Measurements from ENCODE around the gene TMEM18.

TMEM18 gene

DNA sequence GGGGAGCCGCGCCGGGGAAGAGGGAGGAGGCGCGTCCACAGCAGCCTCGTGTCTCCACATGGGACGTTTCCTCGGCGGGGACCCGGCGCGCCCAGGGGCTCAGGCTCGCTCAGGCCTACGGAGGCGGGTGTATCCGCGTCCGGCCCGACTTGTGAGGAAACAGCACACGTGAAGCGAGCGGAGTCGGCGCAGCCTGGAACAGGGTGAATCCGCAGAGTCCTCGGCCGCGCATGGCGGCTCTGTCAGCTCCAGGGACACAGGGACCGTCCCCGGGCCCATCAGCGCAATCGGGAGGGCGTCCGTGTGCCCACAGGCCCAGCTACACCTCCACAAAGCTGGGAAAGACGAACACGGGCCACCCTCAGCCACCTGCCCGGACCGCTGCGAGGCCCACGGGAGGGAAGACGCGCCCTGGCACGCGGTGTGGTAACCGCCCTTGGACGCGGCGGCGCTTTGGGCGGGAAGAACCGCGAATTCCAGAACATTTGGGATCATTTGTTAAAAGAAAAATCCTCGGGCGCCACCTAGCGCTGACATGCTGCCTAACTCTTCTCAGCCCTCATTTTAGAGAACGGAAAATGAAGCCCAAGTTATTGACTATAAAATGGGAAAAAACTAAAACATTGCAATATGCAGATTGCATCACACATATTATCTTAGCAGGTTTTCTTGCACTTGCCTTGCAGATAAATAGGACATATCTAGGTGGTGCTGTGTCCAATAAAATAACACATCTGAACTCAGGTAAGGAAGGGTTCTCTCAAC is 40.4 kb downstream of the TMEM18 start:
- DNase-seq (ENCODE audit: extremely low read depth in 1 of 2, low read depth in 1 of 2), result peak in 1 of 2 donors; percentile 43

DNA sequence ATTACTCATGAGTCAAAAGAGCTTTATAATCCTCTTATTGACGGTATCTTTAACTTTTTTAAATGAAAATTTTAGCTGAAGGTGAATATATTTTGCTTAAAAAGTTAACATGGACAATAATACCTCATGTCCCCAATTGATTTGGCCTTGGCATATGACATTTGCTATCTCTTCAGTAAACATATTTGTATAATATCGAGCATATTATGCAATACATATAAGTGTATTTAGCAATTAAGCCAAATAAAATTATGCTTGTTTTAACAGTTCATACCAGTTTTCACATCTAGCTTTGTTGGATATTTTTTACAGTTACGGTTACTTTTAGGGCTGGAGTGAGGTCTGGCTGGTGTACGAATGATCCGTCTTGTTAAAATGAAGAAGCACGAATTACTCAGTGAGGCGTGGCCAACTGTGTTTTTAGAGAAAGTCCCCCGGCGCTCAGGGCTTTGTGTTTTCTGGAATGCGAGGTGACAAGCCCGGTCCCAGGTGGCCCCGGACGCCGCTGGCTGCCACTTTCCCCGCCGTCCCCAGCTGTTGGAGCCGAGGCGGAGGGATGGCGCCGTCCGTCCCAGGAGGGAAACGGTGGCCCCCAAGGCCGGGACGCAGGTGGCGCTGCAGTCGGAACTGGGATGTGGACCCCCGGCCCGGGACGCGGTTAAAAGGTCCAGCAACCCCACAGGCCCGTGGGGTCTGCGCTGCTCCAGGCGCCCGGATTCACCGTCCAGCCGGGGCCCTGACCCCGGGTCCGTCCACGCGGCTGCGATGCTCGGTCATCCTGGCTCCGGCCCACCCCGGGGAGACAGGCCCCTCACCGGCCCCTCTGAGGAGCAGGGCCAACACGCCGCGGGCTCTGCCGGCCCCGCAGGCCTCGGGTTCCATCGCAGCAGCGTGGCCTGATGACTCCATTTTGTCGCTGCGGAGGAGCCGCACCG is 41.3 kb downstream of the TMEM18 start:
- no peak for DNase-seq (ENCODE audit: extremely low read depth in 1 of 2, low read depth in 1 of 2)

DNA sequence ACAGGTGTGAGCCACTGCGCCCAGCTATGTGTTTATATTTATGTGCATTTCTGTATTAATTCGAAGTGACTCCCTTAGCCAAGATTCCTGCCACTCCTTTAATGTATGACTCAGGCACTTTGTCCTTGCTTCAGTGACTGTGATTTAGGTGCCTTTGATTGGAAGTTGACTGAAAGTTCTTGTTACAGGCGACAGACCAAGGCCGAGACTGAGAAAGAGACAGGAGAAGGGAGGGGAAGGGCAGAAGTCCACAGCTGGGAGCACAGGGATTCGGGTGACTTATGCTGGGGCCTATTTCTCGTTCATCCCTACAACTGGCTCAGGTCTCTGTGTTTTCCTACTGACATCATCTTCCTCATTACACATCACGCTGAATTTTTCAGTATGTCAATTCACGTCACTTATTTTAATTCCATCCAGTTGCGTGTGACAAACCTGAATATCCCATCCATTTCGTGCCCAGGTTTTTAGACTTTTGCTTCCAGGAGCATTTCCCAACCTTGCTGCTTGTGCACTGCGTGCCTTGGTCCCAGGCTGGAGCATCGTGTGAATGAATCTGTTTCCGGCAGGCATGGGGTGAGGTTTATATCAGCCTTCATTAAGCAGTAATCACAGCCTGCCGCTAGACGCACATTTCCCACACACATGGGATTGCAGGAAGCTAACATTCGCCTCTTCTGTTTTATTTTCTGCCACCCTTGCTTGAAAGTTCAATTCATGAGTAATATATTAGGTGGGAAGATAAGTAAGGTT is 42.4 kb downstream of the TMEM18 start:
- DNase-seq (ENCODE audit: extremely low read depth in 1 of 2, low read depth in 1 of 2), result no peak

DNA sequence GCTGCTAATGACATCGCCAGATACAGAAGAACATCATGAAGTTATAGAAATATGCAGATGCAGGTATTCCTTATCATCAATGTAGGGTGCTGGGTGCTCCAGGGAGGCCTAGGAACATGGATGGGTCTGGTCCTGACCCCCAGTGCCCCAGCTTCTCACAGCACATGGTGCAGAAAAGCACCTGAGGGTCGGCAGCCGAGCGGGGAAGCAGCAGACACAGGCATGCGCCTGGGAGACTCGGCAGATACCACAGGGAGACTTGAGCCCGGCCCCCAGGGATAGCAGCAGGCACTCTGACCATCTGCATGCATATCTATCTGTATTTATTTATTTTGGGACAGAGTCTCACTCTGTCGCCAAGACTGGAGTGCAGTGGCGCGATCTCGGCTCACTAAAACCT is 43.2 kb downstream of the TMEM18 start:
- no peak for DNase-seq (ENCODE audit: extremely low read depth in 1 of 2, low read depth in 1 of 2)

DNA sequence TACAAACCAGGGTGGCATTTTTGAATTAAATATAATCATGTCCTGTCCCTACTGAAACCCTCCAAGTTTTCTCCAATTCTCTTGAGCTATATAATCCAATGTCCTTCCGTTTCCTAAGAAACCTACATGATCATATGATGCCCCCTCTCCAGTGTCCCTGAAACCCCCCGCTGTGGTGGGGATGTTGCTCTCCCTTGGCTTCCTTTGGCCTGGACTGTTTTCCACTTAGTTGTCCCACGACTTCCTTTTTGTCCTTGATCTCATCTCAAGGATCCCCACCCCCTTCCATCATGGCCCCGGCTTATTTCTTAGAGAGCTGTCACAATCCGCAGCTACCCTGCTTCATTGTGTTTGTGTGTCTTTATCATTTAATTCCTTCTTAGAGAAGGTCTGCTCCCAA is 43.8 kb downstream of the TMEM18 start:
- no peak for DNase-seq (ENCODE audit: extremely low read depth in 1 of 2, low read depth in 1 of 2)

DNA sequence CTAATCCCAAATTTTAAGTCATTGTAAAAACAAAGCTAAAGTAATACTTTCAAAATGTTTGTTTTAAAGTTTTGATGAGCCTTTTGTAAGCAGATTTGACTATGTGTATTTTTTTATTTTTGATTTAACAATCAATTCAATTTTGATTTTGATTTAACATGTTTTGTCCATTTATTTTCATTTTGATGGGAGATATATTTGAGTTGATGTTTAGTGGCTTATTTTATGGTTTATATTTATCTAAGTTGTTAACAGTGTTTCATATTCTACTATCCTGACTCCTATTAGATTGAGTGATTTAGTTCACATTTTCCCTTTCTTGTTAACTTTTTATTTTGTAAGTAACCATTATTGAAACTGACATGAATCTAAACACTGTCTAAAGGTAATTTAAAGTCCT is 44.7 kb downstream of the TMEM18 start:
- no peak for DNase-seq (ENCODE audit: extremely low read depth in 1 of 2, low read depth in 1 of 2)

DNA sequence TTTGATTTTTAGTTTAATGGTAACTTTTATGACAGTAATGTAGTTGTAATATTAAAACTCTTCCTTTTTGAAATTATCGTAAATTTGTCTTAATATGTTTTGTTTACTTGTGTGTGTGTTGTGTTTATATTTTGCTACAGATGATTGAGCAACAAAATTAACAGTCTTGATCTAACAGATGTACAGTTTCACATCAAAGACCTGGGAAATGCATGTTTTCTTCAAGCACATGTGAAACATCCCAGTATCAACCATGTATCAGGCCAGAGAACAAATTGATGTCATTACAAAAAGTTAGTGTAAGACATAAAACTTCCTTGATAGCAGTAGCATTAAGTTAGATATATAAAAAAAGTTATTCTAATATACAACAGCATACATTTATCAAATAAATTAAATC is 45.5 kb downstream of the TMEM18 start:
- DNase-seq (ENCODE audit: extremely low read depth in 1 of 2, low read depth in 1 of 2), result no peak

DNA sequence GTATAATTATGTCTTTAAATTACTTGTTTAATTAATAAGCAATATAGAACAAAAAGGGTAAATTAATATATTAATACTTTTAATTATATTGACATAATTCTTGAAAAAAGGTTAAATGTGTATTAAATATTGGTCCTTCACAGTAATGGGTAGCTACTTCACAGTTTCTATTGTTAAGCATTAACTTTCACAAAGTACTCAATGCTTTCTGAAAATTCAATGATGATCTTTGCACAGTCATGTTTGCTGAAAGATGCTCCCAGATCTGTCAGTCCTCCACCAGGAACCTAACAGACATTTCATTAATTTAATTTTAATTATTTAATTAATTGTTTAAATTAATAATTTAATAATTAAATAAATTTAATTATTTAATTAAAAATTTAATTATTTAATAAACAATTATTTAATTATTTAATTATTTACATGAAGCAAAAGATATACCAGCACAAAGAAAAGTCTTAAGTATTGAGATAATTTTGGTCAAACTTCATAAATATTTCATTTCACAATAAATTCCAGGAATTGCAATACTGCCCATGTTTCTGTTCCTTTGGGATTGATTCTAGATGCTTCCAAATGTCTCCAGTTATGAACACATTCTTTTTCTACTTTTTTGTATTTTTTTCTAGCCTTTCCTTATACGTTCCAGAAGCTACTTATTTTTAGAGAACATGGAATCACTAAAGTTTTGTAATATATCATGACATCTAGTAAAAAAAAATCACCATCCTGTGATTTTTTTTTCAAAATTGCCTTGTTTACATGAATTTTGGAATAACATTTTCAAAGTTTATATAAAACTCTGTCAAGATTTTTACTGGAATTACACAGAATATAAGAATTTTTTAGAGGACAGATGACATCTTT is 46.5 kb downstream of the TMEM18 start:
- DNase-seq (ENCODE audit: extremely low read depth in 1 of 2, low read depth in 1 of 2), result no peak

DNA sequence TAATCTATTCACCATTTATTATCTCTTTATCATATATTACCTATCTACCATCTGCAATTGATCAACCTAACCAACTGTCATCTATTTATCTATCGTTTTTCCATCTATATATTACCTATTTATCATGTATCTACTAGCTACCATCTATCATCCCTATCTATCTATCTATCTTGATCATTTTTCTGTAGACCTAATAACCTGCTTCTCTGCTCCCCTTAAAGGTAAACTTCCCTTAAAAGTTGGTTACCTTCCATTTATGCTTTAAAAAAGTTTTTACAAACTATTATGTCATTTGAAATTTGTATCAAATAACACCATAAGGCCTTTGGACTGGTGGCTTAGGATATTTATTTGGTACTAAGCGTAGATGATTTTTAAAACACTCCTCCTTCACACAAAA is 47.2 kb downstream of the TMEM18 start:
- DNase-seq (ENCODE audit: extremely low read depth in 1 of 2, low read depth in 1 of 2), result no peak

DNA sequence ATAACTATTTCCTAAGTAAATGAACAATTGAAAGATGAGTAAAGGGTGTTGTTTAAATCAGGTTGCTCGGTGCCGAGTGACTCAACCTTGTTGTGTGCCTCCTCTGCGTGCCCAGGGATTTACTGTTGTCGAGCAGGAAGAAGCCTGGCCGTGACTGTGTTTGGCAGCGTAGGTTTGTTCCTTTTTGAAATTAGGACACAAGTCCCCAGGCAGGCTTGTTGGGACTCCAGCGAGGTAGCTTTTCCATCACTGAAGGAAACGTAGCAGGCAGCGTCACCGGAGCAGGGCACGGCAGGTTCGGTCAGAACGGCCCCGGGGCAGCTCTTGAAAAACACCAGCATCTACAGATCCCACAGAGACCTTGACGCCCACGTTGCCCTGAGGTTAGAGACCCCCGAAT is 48.6 kb downstream of the TMEM18 start:
- no peak for DNase-seq (ENCODE audit: extremely low read depth in 1 of 2, low read depth in 1 of 2)

DNA sequence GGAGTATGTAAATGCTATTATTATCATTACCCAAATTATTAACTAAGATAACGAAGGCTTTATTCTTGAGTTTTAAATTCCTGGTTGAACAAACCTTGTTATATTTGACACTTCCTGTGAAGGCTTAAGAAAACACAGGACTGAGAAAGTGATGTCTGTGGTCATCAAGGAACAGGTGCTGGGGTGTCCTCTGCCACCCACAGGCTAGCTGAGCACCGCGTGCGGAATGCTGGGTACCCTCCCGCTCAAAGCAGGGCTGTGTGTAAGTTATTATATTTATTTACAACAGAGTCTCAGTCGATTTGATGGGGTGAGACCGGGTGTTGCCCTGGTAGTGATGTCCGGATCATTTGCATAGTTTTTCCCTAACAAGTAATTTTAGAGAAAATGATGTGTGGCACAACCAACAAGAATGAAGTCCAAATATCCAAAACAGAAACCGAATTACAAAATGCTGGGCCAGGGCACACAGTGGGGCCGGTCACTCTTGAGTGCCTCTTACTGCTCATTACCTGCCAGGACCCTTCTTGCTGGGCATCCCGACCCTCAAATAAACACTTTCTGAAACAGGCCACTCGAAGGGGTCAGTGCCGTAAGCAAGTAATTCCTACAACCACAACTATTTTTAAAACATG is 49.2 kb downstream of the TMEM18 start:
- no peak for DNase-seq (ENCODE audit: extremely low read depth in 1 of 2, low read depth in 1 of 2)

DNA sequence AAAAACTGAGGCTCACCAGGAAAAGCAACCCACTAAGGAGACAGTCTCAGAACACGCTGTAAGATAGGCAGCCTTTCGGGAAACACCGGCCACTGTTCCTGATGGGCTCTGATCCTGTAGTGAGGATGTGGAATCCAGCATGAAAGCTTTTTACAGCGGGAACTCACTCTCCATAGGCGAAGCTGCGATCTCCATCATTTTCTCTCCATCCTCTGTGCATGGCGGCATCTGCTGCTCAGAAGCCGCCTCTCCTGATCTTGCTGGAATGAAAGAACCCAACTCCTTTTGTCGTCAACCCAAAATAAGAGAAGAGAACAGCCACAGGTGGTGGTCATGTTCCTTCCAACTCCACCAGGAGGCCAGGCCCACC is 49.9 kb downstream of the TMEM18 start:
- DNase-seq (ENCODE audit: extremely low read depth in 1 of 2, low read depth in 1 of 2), result no peak

DNA sequence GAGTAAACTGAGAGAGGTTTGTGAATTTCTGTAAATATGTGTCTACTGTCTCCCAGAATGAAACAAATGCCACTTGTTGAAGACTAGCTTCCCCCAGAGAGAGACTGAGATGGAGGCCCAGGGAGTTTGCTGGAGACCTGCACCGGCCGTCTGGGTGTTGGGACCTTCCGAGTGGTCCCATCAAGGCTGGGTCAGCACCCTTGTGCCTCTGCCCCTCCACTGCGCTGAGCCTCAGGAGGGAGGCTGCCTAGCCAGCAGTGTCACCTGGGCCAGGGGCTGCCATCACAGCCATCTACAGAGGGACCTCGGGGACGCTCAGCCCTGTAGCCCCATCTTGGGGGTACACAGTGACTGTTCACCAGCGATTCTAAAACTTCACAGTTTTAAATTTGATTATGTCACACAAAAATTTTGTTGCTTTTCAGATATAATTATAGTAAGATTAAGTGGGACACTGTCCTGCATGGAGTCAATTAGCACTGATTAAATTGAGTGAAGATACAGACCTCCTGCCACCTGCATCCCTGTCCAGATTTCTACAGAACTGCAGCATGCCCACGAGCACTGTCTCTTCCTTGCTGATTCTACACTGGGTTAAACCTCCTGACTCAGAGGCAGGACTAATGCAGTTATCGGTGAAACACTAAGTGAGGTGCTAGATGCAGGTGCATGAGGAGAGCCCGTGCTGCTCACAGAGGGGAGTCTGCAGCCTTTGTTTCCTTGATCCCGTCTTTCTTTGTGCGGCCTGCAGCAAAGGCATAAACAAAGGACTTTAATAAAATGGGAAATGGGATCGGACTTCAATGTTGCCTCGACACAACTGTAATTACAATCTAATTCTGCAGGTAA is 50.5 kb downstream of the TMEM18 start:
- DNase-seq (ENCODE audit: extremely low read depth in 1 of 2, low read depth in 1 of 2), result no peak

DNA sequence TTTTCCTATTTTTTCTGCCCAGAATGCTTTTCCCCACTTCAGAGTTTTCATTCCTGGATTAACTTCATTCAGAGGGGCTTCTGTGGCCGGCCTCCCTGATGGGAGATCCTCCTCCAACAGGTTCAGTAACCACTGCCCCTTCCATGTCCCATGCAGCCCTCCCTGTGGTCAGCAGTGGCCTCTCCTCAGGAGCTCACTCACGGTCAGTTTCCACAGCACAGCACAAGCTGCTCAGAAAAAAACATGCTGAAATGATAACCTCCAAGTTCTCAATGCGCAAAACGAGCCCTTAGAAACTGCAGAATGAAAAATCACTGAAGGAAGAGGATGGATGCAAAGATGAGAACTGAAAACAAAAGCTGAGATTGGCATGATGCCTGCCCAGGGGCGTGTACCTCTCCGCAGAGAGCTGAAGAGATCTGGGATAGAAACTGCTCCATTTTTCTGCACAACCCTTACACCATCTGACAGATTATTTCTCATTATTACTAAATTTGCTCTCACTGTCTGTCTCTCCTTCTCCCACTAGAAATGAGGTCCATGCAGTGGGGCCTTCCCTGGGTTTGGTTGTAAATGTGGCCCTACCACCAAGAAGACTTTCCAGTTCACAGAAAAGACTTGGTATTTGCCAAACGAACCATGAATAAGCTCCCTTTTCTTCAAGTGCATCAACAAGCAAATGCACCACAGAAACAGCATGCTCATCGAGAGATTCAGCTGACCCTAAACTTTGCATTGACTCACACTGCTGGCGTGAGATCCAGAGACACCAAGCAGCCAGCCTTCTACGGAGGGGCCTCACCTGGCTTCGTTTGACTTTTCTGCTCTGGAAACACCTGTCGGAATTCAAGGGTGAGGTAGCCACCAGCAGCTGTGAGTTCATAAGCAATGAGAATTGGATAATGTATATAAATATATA is 51.5 kb downstream of the TMEM18 start:
- DNase-seq (ENCODE audit: extremely low read depth in 1 of 2, low read depth in 1 of 2), result no peak

DNA sequence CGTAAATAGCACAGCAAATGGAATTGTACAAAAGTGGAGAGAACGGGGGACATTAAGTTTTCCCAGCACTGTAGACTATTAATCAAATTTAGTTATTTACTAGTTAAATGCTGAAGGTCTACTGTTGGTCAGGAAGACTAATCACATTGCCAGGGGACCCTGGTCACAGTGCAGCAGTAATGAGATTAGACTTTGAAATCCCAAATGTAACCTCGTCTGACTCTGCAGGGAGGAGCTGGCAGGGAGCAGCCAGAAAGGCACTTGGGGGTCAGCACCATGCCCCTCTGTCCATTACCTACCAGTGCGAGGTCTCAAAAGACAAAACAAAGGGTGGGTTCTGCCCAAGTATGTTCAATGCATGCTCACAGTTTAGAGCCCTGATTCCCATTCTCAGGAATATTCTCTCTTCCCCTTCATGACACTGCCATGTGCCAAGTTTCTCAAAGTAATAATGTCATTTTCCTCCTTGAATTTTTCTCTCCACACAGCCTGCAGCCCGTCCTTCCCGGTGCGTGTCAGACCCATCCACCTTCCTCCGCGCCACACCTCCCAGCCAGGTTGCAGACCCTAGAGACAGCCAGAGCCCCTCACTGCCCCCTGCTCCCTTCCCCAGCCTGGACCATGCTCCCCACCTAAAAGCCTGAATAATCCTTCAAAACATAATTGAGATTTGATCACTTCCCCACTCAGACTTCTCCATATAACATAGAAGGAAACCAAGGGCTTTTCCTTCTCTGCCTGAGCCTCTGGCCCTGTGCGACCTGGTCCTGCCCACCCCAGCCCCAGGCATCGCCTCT is 52.5 kb downstream of the TMEM18 start:
- DNase-seq (ENCODE audit: extremely low read depth in 1 of 2, low read depth in 1 of 2), result no peak

DNA sequence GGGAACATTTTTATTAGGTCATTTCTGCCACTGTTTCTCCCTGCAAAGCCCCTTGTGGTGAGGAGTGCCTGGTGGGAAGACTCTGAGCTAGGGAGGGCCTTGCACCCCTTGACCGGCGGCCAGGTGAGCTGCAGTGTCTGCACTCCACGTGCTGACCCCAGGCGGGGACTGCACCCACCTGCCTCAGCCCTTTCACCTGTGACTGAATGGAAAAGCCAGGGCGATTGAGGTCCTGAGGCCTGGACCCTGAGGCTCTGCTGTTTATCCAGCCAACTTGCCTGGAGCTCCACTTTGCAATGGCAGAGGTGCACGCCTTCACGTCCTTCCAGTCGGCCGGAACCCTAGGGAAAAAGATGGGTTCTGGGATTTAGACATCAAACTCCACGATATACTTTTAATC is 53.1 kb downstream of the TMEM18 start:
- no peak for DNase-seq (ENCODE audit: extremely low read depth in 1 of 2, low read depth in 1 of 2)
